ENCODE data around the gene GPR68.

- no peak for TF ChIP-seq CTCF (IDR thresholded peaks at IDR 0.05)
- no peak for TF ChIP-seq POLR2A (IDR thresholded peaks at IDR 0.05)
These were observed at the start of gene GPR68 for GRCh38 chr14:91244501-91244901.

Data from vagina (tissue), 2 donors.